ENCODE data around the gene FKBP8.

Gene FKBP8

GRCh38 chr19:18501351-18501750, 42.0 kb downstream of the FKBP8 start:
- FAIRE-seq = no peak

GRCh38 chr19:18500799-18501198, 42.6 kb downstream of the FKBP8 start:
- FAIRE-seq = no peak

- FAIRE-seq = no peak
Measured at GRCh38 chr19:18500376-18500775, 43.0 kb downstream of the FKBP8 start.

- FAIRE-seq = no peak
Measured at GRCh38 chr19:18499055-18499775, 44.2 kb downstream of the FKBP8 start.

GRCh38 chr19:18496980-18497256, 46.5 kb downstream of the FKBP8 start:
- no peak for FAIRE-seq

- no peak for FAIRE-seq
Measured at GRCh38 chr19:18496167-18496979, 47.0 kb downstream of the FKBP8 start.

- no peak for FAIRE-seq
Measured at GRCh38 chr19:18495204-18495911, 48.0 kb downstream of the FKBP8 start.

GRCh38 chr19:18494267-18494607, 49.1 kb downstream of the FKBP8 start:
- no peak for FAIRE-seq

GRCh38 chr19:18493440-18494266, 49.7 kb downstream of the FKBP8 start:
- FAIRE-seq = no peak

- FAIRE-seq = no peak
Measured at GRCh38 chr19:18491995-18492953, 51.1 kb downstream of the FKBP8 start.

GRCh38 chr19:18490728-18491127, 52.6 kb downstream of the FKBP8 start:
- FAIRE-seq = no peak

GRCh38 chr19:18489627-18490184, 53.7 kb downstream of the FKBP8 start:
- FAIRE-seq = no peak

- no peak for FAIRE-seq
Measured at GRCh38 chr19:18488838-18489626, 54.3 kb downstream of the FKBP8 start.

- FAIRE-seq = no peak
Measured at GRCh38 chr19:18488403-18488723, 55.0 kb downstream of the FKBP8 start.

GRCh38 chr19:18487576-18488402, 55.6 kb downstream of the FKBP8 start:
- FAIRE-seq = no peak

- FAIRE-seq = no peak
Measured at GRCh38 chr19:18486746-18487145, 56.6 kb downstream of the FKBP8 start.

GRCh38 chr19:18484992-18485391, 58.4 kb downstream of the FKBP8 start:
- no peak for FAIRE-seq

GRCh38 chr19:18483119-18483890, 60.1 kb downstream of the FKBP8 start:
- no peak for FAIRE-seq

Data from G401.6 (cell line).